HepG2 (cell line): ENCODE measurements around the gene AP2A2. TPM values are rescaled to one million over a fixed set of nuclear protein-coding genes. Genes with fewer than 3 reads are reported as not detected.

ENCODE experiments used
- BCL6 ChIP-seq: IDR thresholded peaks from 2 replicates; pipeline ENCODE4 v1.6.1; 2016; ENCODE audit warnings: missing genetic modification reagents, missing compliant biosample characterization
- CBX5 ChIP-seq: sonication (generic); formaldehyde crosslinking; IDR thresholded peaks from 2 replicates; pipeline ENCODE4 v1.4.0; 2020; ENCODE audit warnings: missing genetic modification reagents, borderline replicate concordance
- DMAP1 ChIP-seq: IDR thresholded peaks from 2 replicates; pipeline ENCODE4 v1.6.1; 2016
- GABPB1 ChIP-seq: IDR thresholded peaks from 2 replicates; pipeline ENCODE4 v1.6.1; 2016; ENCODE audit warnings: mild to moderate bottlenecking, missing genetic modification reagents, moderate library complexity, missing compliant biosample characterization
- RBM39 ChIP-seq: fragments of 200-400 bp; formaldehyde crosslinking; IDR thresholded peaks from one replicate; pipeline ENCODE4 v1.6.1; 2018; ENCODE audit warnings: antibody characterized with exemption, mild to moderate bottlenecking, low read depth, low read length; ENCODE audit not compliant: poor library complexity, severe bottlenecking
- REPIN1 ChIP-seq: sonication (generic); formaldehyde crosslinking; IDR thresholded peaks from 2 replicates; pipeline ENCODE4 v1.8.0; 2022; ENCODE audit warnings: missing genetic modification reagents, low read depth, mild to moderate bottlenecking, borderline replicate concordance
- TOPORS ChIP-seq: sonication (generic); formaldehyde crosslinking; IDR thresholded peaks from 2 replicates; pipeline ENCODE4 v1.8.0; 2023; ENCODE audit warnings: mild to moderate bottlenecking, missing genetic modification reagents
- ZBTB20 ChIP-seq: sonication (generic); formaldehyde crosslinking; IDR thresholded peaks from 2 replicates; pipeline ENCODE4 v1.8.1; 2023; ENCODE audit warnings: missing genetic modification reagents, low read depth, mild to moderate bottlenecking, borderline replicate concordance
- ZNF430 ChIP-seq: sonication (generic); formaldehyde crosslinking; IDR thresholded peaks from 2 replicates; pipeline ENCODE4 v1.9.0; 2021; ENCODE audit warnings: mild to moderate bottlenecking, missing genetic modification reagents
- ZNF850 ChIP-seq: sonication (generic); formaldehyde crosslinking; conservative IDR thresholded peaks from 2 replicates; pipeline ENCODE4 v1.9.0; 2021; ENCODE audit warnings: mild to moderate bottlenecking, missing genetic modification reagents
- polyA plus RNA-seq, 8 experiments: library from polyadenylated mRNA; depleted of rRNA in 3 of 8; stranded (reverse) in 7 of 8; unstranded in 1 of 8; fragments of >200 nt; fragmentation: Illumina TruSeq in 4 of 8; extraction: Trizol in 4 of 8; gene quantifications; 2 replicates each; pipeline versions ENCODE4 v1.2.1 to v1.2.3, GENCODE V29; 2011 to 2016; ENCODE audit warnings: low read depth in 4 of 8, missing spikeins in 1 of 8, mixed read lengths in 1 of 8; ENCODE audit not compliant: insufficient read depth in 1 of 8
- total RNA-seq, 5 experiments: library from RNA; depleted of rRNA; stranded (reverse); fragments of >200 nt; fragmentation: Illumina TruSeq; extraction: Trizol; gene quantifications; 2 replicates each; pipeline ENCODE4 v1.2.3, GENCODE V29; 2016; ENCODE audit warnings: low read depth in 1 of 5
- TF ChIP-seq, protein P1 (sequence below): sonication (generic); formaldehyde crosslinking; IDR thresholded peaks from 2 replicates; pipeline ENCODE4 v1.4.0; 2020; ENCODE audit warnings: missing genetic modification reagents
- TF ChIP-seq, protein P2 (sequence below): sonication (generic); formaldehyde crosslinking; IDR thresholded peaks from 2 replicates; pipeline ENCODE4 v1.9.0; 2021; ENCODE audit warnings: missing genetic modification reagents, mild to moderate bottlenecking, borderline replicate concordance
- TF ChIP-seq, protein P3 (sequence below): sonication (generic); formaldehyde crosslinking; IDR thresholded peaks from 2 replicates; pipeline ENCODE4 v1.5.0; 2020; ENCODE audit warnings: mild to moderate bottlenecking, missing genetic modification reagents, borderline replicate concordance
- TF ChIP-seq, protein P4 (sequence below): sonication (generic); formaldehyde crosslinking; IDR thresholded peaks from 2 replicates; pipeline ENCODE4 v1.5.0; 2020; ENCODE audit warnings: mild to moderate bottlenecking, missing genetic modification reagents
- TF ChIP-seq, protein P5 (sequence below): sonication (generic); formaldehyde crosslinking; IDR thresholded peaks from 2 replicates; pipeline ENCODE4 v1.9.0; 2021; ENCODE audit warnings: missing genetic modification reagents, borderline replicate concordance

The AP2A2 gene
- total and polyA plus RNA-seq, 2 of the 13 experiments (the other 11 are each of a cell fraction or from before 2014, with no cell fraction given), result 25.7 to 75.7 TPM

DNA sequence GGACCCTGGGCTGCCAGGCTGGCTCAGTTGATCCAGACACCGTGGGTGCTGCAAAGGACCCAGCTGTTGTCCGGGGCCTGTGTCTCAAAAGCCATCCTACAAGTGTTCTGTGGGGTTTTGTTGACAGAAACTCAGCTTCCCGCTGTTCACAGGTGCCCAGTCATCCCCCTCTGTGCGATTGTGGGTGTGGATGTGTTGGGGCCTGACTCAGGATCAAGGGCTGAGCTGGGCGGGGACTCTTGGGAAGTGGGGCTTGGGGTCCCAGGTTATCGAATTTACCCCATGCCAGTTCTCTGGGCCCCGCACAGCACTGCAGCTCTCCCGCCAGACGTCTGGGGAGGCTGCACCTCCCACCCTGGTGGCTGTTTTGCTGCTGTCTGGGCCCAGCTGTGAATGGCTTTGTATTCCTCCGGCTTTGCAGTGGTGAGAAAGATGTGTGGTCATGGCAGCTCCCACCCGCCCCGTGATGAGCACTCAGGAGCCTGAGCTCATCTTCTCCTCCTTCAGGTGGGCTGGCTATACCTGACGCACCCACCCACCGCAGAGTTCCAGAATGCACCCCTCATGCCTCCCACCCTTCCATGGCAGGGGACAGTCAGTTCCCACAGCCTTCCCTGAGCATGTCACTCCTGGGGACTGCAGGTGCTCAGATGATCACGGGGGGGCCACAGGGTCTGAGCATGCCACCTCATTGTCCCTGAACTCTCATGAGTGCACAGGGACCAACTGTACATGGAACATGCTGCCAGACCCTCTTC lies 3.6 kb upstream of the AP2A2 start (continued):
- TF ChIP-seq, protein P1, sequence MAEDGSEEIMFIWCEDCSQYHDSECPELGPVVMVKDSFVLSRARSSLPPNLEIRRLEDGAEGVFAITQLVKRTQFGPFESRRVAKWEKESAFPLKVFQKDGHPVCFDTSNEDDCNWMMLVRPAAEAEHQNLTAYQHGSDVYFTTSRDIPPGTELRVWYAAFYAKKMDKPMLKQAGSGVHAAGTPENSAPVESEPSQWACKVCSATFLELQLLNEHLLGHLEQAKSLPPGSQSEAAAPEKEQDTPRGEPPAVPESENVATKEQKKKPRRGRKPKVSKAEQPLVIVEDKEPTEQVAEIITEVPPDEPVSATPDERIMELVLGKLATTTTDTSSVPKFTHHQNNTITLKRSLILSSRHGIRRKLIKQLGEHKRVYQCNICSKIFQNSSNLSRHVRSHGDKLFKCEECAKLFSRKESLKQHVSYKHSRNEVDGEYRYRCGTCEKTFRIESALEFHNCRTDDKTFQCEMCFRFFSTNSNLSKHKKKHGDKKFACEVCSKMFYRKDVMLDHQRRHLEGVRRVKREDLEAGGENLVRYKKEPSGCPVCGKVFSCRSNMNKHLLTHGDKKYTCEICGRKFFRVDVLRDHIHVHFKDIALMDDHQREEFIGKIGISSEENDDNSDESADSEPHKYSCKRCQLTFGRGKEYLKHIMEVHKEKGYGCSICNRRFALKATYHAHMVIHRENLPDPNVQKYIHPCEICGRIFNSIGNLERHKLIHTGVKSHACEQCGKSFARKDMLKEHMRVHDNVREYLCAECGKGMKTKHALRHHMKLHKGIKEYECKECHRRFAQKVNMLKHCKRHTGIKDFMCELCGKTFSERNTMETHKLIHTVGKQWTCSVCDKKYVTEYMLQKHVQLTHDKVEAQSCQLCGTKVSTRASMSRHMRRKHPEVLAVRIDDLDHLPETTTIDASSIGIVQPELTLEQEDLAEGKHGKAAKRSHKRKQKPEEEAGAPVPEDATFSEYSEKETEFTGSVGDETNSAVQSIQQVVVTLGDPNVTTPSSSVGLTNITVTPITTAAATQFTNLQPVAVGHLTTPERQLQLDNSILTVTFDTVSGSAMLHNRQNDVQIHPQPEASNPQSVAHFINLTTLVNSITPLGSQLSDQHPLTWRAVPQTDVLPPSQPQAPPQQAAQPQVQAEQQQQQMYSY (CRISPR knock-in tag), result no peak
- TF ChIP-seq BCL6 (CRISPR knock-in tag), result no peak
- TF ChIP-seq, protein P2, sequence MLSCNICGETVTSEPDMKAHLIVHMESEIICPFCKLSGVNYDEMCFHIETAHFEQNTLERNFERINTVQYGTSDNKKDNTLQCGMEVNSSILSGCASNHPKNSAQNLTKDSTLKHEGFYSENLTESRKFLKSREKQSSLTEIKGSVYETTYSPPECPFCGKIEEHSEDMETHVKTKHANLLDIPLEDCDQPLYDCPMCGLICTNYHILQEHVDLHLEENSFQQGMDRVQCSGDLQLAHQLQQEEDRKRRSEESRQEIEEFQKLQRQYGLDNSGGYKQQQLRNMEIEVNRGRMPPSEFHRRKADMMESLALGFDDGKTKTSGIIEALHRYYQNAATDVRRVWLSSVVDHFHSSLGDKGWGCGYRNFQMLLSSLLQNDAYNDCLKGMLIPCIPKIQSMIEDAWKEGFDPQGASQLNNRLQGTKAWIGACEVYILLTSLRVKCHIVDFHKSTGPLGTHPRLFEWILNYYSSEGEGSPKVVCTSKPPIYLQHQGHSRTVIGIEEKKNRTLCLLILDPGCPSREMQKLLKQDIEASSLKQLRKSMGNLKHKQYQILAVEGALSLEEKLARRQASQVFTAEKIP (CRISPR knock-in tag), result no peak
- TF ChIP-seq, protein P3, sequence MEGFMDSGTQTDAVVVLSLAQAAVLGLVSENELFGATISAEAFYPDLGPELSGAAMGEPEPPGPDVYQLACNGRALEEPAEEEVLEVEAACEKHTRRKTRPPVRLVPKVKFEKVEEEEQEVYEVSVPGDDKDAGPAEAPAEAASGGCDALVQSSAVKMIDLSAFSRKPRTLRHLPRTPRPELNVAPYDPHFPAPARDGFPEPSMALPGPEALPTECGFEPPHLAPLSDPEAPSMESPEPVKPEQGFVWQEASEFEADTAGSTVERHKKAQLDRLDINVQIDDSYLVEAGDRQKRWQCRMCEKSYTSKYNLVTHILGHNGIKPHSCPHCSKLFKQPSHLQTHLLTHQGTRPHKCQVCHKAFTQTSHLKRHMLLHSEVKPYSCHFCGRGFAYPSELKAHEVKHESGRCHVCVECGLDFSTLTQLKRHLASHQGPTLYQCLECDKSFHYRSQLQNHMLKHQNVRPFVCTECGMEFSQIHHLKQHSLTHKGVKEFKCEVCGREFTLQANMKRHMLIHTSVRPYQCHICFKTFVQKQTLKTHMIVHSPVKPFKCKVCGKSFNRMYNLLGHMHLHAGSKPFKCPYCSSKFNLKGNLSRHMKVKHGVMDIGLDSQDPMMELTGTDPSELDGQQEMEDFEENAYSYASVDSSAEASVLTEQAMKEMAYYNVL (CRISPR knock-in tag), result 0 out of 2 replicates have a peak, but pooled peaks have one; percentile 6
- TF ChIP-seq ZNF850 (CRISPR knock-in tag), result no peak
- no peak for TF ChIP-seq ZBTB20
- no peak for TF ChIP-seq DMAP1 (CRISPR knock-in tag)
- TF ChIP-seq, protein P4, sequence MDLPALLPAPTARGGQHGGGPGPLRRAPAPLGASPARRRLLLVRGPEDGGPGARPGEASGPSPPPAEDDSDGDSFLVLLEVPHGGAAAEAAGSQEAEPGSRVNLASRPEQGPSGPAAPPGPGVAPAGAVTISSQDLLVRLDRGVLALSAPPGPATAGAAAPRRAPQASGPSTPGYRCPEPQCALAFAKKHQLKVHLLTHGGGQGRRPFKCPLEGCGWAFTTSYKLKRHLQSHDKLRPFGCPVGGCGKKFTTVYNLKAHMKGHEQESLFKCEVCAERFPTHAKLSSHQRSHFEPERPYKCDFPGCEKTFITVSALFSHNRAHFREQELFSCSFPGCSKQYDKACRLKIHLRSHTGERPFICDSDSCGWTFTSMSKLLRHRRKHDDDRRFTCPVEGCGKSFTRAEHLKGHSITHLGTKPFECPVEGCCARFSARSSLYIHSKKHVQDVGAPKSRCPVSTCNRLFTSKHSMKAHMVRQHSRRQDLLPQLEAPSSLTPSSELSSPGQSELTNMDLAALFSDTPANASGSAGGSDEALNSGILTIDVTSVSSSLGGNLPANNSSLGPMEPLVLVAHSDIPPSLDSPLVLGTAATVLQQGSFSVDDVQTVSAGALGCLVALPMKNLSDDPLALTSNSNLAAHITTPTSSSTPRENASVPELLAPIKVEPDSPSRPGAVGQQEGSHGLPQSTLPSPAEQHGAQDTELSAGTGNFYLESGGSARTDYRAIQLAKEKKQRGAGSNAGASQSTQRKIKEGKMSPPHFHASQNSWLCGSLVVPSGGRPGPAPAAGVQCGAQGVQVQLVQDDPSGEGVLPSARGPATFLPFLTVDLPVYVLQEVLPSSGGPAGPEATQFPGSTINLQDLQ (CRISPR knock-in tag), result no peak
- TF ChIP-seq REPIN1 (CRISPR knock-in tag), result no peak
- TF ChIP-seq RBM39, result no peak
- TF ChIP-seq GABPB1 (CRISPR knock-in tag), result no peak
- no peak for TF ChIP-seq ZNF430 (CRISPR knock-in tag)
- no peak for TF ChIP-seq CBX5 (CRISPR knock-in tag)
- no peak for TF ChIP-seq TOPORS (CRISPR knock-in tag)
- TF ChIP-seq, protein P5, sequence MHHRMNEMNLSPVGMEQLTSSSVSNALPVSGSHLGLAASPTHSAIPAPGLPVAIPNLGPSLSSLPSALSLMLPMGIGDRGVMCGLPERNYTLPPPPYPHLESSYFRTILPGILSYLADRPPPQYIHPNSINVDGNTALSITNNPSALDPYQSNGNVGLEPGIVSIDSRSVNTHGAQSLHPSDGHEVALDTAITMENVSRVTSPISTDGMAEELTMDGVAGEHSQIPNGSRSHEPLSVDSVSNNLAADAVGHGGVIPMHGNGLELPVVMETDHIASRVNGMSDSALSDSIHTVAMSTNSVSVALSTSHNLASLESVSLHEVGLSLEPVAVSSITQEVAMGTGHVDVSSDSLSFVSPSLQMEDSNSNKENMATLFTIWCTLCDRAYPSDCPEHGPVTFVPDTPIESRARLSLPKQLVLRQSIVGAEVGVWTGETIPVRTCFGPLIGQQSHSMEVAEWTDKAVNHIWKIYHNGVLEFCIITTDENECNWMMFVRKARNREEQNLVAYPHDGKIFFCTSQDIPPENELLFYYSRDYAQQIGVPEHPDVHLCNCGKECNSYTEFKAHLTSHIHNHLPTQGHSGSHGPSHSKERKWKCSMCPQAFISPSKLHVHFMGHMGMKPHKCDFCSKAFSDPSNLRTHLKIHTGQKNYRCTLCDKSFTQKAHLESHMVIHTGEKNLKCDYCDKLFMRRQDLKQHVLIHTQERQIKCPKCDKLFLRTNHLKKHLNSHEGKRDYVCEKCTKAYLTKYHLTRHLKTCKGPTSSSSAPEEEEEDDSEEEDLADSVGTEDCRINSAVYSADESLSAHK (CRISPR knock-in tag), result no peak
